ENCODE measurements around the gene NWD2.

DNA sequence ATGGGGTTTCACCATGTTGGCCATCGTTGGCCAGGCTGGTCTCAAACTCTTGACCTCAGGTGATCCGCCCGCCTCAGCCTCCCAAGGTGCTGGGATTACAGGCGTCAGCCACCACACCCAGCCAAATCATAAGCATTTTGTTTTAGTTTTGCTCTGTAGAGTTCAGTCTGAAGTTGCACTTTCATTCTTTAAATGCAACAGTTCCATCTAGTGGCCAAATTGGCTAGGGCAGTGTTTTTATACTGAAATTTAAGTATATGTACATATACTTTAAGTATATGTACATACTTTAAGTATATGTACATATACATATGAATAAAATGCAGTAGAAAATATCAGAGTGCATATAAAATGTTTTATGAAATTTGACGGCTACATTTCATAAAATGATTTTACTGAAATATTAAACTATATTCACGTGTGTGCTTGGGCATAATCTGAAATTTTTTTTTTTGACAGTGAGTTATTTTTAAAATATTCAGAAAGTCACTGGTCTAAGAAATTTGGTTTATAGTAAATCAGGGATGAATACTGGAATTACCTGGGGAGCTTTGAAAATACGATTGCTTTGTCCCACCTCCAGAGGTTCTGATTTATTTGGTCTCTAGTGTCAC is 145.5 kb downstream of the NWD2 start:
- TF ChIP-seq, protein P1, sequence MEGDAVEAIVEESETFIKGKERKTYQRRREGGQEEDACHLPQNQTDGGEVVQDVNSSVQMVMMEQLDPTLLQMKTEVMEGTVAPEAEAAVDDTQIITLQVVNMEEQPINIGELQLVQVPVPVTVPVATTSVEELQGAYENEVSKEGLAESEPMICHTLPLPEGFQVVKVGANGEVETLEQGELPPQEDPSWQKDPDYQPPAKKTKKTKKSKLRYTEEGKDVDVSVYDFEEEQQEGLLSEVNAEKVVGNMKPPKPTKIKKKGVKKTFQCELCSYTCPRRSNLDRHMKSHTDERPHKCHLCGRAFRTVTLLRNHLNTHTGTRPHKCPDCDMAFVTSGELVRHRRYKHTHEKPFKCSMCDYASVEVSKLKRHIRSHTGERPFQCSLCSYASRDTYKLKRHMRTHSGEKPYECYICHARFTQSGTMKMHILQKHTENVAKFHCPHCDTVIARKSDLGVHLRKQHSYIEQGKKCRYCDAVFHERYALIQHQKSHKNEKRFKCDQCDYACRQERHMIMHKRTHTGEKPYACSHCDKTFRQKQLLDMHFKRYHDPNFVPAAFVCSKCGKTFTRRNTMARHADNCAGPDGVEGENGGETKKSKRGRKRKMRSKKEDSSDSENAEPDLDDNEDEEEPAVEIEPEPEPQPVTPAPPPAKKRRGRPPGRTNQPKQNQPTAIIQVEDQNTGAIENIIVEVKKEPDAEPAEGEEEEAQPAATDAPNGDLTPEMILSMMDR (IDR thresholded peaks at IDR 0.05; ENCODE audit: poor library complexity, severe bottlenecking): peak; percentile 89
- TF ChIP-seq EZH2 (IDR thresholded peaks at IDR 0.05; ENCODE audit: borderline replicate concordance, insufficient read depth, low read length, poor library complexity, severe bottlenecking): no peak
- TF ChIP-seq TAF1 (IDR thresholded peaks at IDR 0.05; ENCODE audit: low read depth): no peak
- TF ChIP-seq POLR2AphosphoS5 (IDR thresholded peaks at IDR 0.05): no peak
- peak; percentile 91 for TF ChIP-seq SMC3 (conservative IDR thresholded peaks at IDR 0.05; ENCODE audit: poor library complexity)
- TF ChIP-seq RAD21 (conservative IDR thresholded peaks at IDR 0.05): peak; percentile 91
- no peak for TF ChIP-seq EP300 (conservative IDR thresholded peaks at IDR 0.05; ENCODE audit: poor library complexity, severe bottlenecking)
